Keratinocyte (primary cell): ENCODE results near the gene ITGA3. TPM values are rescaled to one million over a fixed set of nuclear protein-coding genes. Genes with fewer than 3 reads are reported as not detected.

Experiments used
- DNase-seq: peaks from one replicate; pipeline ENCODE4 v3.0.0-alpha.2; 2011; ENCODE audit warnings: low read depth, missing footprints, low spot score
- FAIRE-seq: peaks from 2 replicates; lab custom pipeline; 2011; peaks lifted over from hg19 to GRCh38; lab: Jason Lieb, UNC
- H2AFZ ChIP-seq: 2 replicates; pipeline ENCODE4 v1.6.0; 2012; ENCODE audit warnings: low read length, control low read depth, inconsistent platforms; ENCODE audit not compliant: control insufficient read depth
- H3K27ac ChIP-seq: 2 replicates; pipeline ENCODE4 v1.5.1; 2011; ENCODE audit warnings: low read length; ENCODE audit not compliant: control insufficient read depth, insufficient read depth
- H3K27me3 ChIP-seq: 3 replicates; pipeline ENCODE4 v1.6.0; 2011; ENCODE audit warnings: low read length; ENCODE audit not compliant: control insufficient read depth, insufficient read depth; ENCODE audit errors: extremely low read depth
- H3K36me3 ChIP-seq, 2 experiments: 2 replicates in 1 of 2; 3 replicates in 1 of 2; pipeline ENCODE4 v1.5.1; 2011; ENCODE audit warnings: low read length in 2 of 2, mild to moderate bottlenecking in 1 of 2; ENCODE audit not compliant: control insufficient read depth in 2 of 2, insufficient read depth in 2 of 2; ENCODE audit errors: extremely low read depth in 1 of 2
- H3K4me1 ChIP-seq: 3 replicates; pipeline ENCODE4 v1.5.1; 2011; ENCODE audit warnings: low read length; ENCODE audit not compliant: control insufficient read depth, insufficient read depth; ENCODE audit errors: extremely low read depth
- H3K4me2 ChIP-seq: 3 replicates; pipeline ENCODE4 v1.6.0; 2011; ENCODE audit warnings: low read depth, low read length; ENCODE audit not compliant: control insufficient read depth, insufficient read depth; ENCODE audit errors: extremely low read depth
- H3K4me3 ChIP-seq, 3 experiments: fragments of 200-600 bp in 1 of 3; sonication (generic) in 1 of 3; 2 replicates in 2 of 3; 3 replicates in 1 of 3; pipeline ENCODE4 v1.5.1; 2011 to 2016; ENCODE audit warnings: low read length in 3 of 3, mild to moderate bottlenecking in 3 of 3, control low read depth in 2 of 3, inconsistent platforms in 1 of 3, low read depth in 1 of 3, mixed read lengths in 1 of 3, mixed run types in 1 of 3, moderate library complexity in 1 of 3; ENCODE audit not compliant: control insufficient read depth in 2 of 3, insufficient read depth in 2 of 3; ENCODE audit errors: extremely low read depth in 1 of 3
- H3K79me2 ChIP-seq: 2 replicates; pipeline ENCODE4 v1.6.0; 2012; ENCODE audit warnings: low read length; ENCODE audit not compliant: control insufficient read depth, insufficient read depth
- H3K9ac ChIP-seq: 3 replicates; pipeline ENCODE4 v1.6.0; 2011; ENCODE audit warnings: low read length; ENCODE audit not compliant: control insufficient read depth, insufficient read depth; ENCODE audit errors: extremely low read depth
- H3K9me1 ChIP-seq: 3 replicates; pipeline ENCODE4 v1.6.0; 2011; ENCODE audit warnings: low read length; ENCODE audit not compliant: control insufficient read depth, insufficient read depth; ENCODE audit errors: extremely low read depth
- H3K9me3 ChIP-seq: 2 replicates; pipeline ENCODE4 v1.5.1; 2012; ENCODE audit warnings: low read depth, low read length; ENCODE audit not compliant: control insufficient read depth
- H4K20me1 ChIP-seq: 3 replicates; pipeline ENCODE4 v1.6.0; 2011; ENCODE audit warnings: low read length; ENCODE audit not compliant: control insufficient read depth, insufficient read depth; ENCODE audit errors: extremely low read depth
- EZH2 ChIP-seq: IDR thresholded peaks from one replicate; pipeline ENCODE4 v1.6.1; 2012; ENCODE audit warnings: inconsistent platforms, mild to moderate bottlenecking, low read length, moderate library complexity
- dilution Hi-C: fragments of 300-500 bp; cut with MboI; formaldehyde crosslinking; loops from one replicate; pipeline ENCODE4 v1.7.0; 2020; ENCODE audit warnings: low sequenced_read_pairs; ENCODE audit not compliant: extremely low pct_ligation_motif_present
- polyA plus RNA-seq, 5 experiments: library from polyadenylated mRNA; depleted of rRNA in 3 of 5; stranded (reverse) in 3 of 5; stranded (forward) in 1 of 5; unstranded in 1 of 5; fragments of >200 nt; gene quantifications; 1 replicate in 1 of 5; 2 replicates in 3 of 5; 3 replicates in 1 of 5; pipeline versions ENCODE4 v1.2.1 to v1.2.3, GENCODE V29; 2011 to 2012; ENCODE audit warnings: missing spikeins in 2 of 5, low read depth in 1 of 5, low replicate concordance in 1 of 5
- TF ChIP-seq, protein P1 (sequence below), 3 experiments: IDR thresholded peaks in 1 of 3; conservative IDR thresholded peaks in 1 of 3; optimal IDR thresholded peaks in 1 of 3; 2 replicates in 2 of 3; 3 replicates in 1 of 3; pipeline versions ENCODE3 to v1.5.1; 2011; ENCODE audit warnings: low read length in 3 of 3, mild to moderate bottlenecking in 3 of 3, moderate library complexity in 2 of 3, control low read depth in 1 of 3, inconsistent platforms in 1 of 3; ENCODE audit not compliant: insufficient read depth in 2 of 3; ENCODE audit errors: extremely low read depth in 1 of 3

ITGA3 gene
- polyA plus RNA-seq, 1 donor (not counting 4 experiments of a cell fraction or from before 2014, with no cell fraction given): 427 TPM

DNA sequence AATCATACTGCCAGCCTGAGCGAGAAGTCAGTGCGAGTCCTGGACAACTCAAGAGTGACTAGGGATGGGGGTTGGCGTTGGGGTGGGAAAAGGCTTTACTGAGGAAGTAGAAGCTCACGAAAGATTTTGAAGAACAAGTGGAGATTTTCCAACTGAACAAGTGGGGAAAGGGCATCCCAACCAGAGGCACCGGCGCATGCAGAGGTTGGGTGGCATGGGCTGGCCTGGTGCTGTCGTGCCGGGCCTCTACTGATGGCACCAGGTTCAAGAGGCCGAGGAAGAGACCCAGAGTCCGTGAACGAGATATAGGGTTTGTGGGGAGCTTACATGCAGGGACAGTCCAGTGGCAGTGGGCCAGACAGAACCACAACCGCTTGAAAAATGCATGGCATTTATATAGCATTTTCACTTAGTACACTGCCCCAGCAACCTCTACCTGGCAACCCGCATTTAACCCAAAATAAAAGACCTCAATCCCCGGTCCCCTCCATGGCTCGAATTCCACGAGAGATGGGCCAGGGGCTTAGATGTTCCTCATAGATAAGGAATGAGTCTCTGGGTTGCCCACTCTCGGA is 7.7 kb upstream of the ITGA3 start:
- Histone ChIP-seq H4K20me1 (no peaks in the 10 kb centered on the region), H3K27ac (peak overlapping the region; percentile 86)

DNA sequence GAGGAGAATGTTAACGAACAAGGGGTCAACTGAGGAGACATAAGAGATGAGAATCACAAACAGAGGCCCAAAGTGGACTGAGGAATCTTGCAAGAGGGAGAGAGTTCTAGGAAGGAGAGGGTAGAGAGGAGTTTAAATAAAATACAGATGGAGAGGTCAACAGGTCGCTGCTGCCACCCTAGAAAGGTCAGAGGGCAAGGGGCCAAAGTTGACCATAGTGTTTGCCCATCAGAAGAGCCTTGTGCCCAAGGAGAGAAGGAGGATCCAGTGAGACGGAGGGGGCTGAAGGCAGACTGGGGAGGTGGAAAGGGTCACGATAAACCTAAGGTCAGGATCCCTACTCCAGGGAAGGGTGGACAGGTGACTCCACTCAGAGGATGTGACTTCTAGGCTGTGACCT is 6.9 kb upstream of the ITGA3 start:
- dilution Hi-C loops: no loop called here
- H3K4me1 ChIP-seq: peaks cover 85% of the 10 kb centered on the region
- H3K36me3 ChIP-seq: peaks cover 0 to 4% of the 10 kb centered on the region in 2 experiments
- no peak overlapping the region for H2AFZ ChIP-seq
- TF ChIP-seq EZH2: no peak
- TF ChIP-seq, protein P1, sequence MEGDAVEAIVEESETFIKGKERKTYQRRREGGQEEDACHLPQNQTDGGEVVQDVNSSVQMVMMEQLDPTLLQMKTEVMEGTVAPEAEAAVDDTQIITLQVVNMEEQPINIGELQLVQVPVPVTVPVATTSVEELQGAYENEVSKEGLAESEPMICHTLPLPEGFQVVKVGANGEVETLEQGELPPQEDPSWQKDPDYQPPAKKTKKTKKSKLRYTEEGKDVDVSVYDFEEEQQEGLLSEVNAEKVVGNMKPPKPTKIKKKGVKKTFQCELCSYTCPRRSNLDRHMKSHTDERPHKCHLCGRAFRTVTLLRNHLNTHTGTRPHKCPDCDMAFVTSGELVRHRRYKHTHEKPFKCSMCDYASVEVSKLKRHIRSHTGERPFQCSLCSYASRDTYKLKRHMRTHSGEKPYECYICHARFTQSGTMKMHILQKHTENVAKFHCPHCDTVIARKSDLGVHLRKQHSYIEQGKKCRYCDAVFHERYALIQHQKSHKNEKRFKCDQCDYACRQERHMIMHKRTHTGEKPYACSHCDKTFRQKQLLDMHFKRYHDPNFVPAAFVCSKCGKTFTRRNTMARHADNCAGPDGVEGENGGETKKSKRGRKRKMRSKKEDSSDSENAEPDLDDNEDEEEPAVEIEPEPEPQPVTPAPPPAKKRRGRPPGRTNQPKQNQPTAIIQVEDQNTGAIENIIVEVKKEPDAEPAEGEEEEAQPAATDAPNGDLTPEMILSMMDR (optimal IDR thresholded peaks at IDR 0.05 in 1 of 3, IDR thresholded peaks at IDR 0.05 in 1 of 3, conservative IDR thresholded peaks at IDR 0.05 in 1 of 3; ENCODE audit: extremely low read depth in 1 of 3, insufficient read depth in 2 of 3, low read length in 3 of 3): no peak
- H3K27ac ChIP-seq: no peak overlapping the region
- H3K27me3 ChIP-seq: no peaks in the 10 kb centered on the region
- H3K9me3 ChIP-seq: no peaks in the 10 kb centered on the region
- FAIRE-seq (peak; percentile 53), DNase-seq (no peak)
- no peak overlapping the region for H3K4me2 ChIP-seq
- no peak overlapping the region for H3K9ac ChIP-seq
- H3K9me1 ChIP-seq: peaks cover 5% of the 10 kb centered on the region
- no peaks in the 10 kb centered on the region for H3K79me2 ChIP-seq
- H4K20me1 ChIP-seq: no peaks in the 10 kb centered on the region
- H3K4me3 ChIP-seq: no peak overlapping the region

More for the DNA sequence above, 7.7 kb upstream of the ITGA3 start:
- no peaks in the 10 kb centered on the region for H3K27me3 ChIP-seq
- FAIRE-seq (no peak), DNase-seq (no peak)
- H3K36me3 ChIP-seq: peaks cover 0 to 4% of the 10 kb centered on the region in 2 experiments
- peaks cover 85% of the 10 kb centered on the region for H3K4me1 ChIP-seq
- no peak overlapping the region for H3K4me3 ChIP-seq
- H3K9me3 ChIP-seq: no peaks in the 10 kb centered on the region
- TF ChIP-seq, protein P1 (optimal IDR thresholded peaks at IDR 0.05 in 1 of 3, IDR thresholded peaks at IDR 0.05 in 1 of 3, conservative IDR thresholded peaks at IDR 0.05 in 1 of 3; ENCODE audit: extremely low read depth in 1 of 3, insufficient read depth in 2 of 3, low read length in 3 of 3): no peak
- TF ChIP-seq EZH2: no peak
- dilution Hi-C loops: no loop called here
- H2AFZ ChIP-seq: no peak overlapping the region
- no peak overlapping the region for H3K9ac ChIP-seq
- peaks cover 4% of the 10 kb centered on the region for H3K9me1 ChIP-seq
- peak overlapping the region; percentile 37 for H3K4me2 ChIP-seq
- H3K79me2 ChIP-seq: no peaks in the 10 kb centered on the region
